Hippocampal formation (tissue), 2 donors: ENCODE results near the gene SERGEF.

Source experiments
- DNase-seq, 2 donors: peaks; one replicate each; lab custom pipeline; 2025; lab: John Stamatoyannopoulos, UW

Gene SERGEF

DNA sequence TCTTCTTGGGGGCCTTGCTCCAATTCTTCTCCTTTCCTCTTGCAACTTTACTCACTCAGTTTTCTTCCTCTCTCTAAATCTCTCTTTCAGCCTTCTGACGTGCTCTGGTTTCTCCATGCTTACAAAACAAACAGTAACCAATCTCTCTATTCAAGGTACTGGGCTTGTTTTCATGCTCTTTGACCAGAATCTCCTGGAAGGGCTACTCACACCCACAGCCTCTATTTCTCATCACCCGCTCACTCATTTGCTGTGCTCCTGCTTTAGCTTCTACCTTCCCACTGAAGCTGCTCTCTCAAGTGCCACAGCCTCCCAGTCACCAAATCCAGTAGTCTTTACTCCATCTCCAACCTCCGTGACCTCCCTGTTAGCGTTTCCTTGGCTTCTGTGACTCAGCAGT lies 60.4 kb downstream of the SERGEF start:
- DNase-seq: no peak

- DNase-seq: no peak
Observed at GRCh38 chr11:17951685-17952388, 61.0 kb downstream of the SERGEF start.

GRCh38 chr11:17950644-17951043 lies 62.2 kb downstream of the SERGEF start:
- no peak for DNase-seq

DNA sequence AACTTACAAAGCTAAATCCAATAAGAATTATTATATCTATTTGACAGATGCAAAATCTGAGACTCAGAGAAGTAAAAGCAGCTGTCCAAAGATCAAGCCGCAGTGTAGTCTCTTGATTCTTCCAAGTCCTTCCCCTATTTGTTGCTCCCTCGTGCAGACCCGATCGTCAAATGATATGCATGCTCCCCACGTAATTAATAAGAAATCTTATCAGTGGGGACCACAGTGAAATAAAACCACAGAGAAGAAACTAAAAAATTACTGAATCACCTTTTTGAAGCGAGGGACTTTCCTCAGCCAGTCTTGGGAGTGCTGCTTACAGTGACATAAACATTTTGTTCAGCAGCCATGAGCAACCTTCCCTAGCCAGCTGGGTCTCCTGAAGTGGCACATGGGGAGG lies 64.6 kb downstream of the SERGEF start:
- no peak for DNase-seq

- DNase-seq: no peak
Observed at GRCh38 chr11:17939542-17939941, 73.3 kb downstream of the SERGEF start.

GRCh38 chr11:17936790-17937189 lies 76.1 kb downstream of the SERGEF start:
- DNase-seq: no peak

GRCh38 chr11:17934194-17934593 lies 78.7 kb downstream of the SERGEF start:
- no peak for DNase-seq

- DNase-seq: no peak
Observed at GRCh38 chr11:17933708-17934107, 79.1 kb downstream of the SERGEF start.

- DNase-seq: no peak
Observed at GRCh38 chr11:17932472-17932871, 80.4 kb downstream of the SERGEF start.

GRCh38 chr11:17931595-17931994 lies 81.3 kb downstream of the SERGEF start:
- no peak for DNase-seq

GRCh38 chr11:17930544-17931125 lies 82.2 kb downstream of the SERGEF start:
- no peak for DNase-seq

GRCh38 chr11:17929171-17929570 lies 83.7 kb downstream of the SERGEF start:
- DNase-seq: no peak

- no peak for DNase-seq
Observed at GRCh38 chr11:17927681-17928343, 85.0 kb downstream of the SERGEF start.

GRCh38 chr11:17927041-17927440 lies 85.8 kb downstream of the SERGEF start:
- no peak for DNase-seq

DNA sequence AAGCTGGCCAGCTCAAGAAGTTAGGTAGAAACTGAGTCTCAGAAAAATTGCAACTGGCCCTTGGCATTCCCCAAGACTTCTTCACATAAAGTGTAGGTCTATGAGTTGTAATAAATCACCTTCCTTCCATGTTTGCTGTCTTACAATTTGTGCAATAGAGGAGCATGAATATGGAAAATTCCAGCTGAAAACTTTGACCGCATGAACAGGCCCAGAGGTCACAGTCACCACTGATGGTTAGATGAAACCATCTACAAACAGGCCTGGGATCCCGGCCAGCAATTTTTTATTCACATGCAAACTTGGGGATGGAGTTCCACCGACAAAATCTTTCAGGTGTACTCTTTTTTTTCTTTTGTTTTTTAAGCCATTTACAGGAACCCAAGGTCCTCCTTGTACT lies 88.1 kb downstream of the SERGEF start:
- DNase-seq: no peak

DNA sequence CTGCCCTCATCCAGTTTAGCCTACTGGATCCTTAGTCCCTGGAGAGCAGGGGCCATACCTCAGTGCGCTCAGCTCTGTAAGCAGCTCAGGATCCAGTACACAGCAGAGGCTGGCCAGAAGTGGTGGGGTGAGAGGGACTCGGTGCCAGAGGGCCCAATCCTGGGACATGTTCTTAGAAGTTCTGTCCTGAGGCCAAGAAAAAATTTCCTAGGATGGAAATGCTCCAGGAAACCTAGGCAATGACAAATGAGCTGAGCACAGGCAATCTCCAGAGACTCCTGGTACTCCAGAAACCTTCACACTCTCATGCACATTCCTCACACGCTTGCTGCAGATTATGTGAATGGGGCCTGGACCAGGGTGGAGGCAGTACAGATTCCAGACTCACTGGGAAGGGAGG lies 89.6 kb downstream of the SERGEF start:
- no peak for DNase-seq

- no peak for DNase-seq
Observed at GRCh38 chr11:17922416-17922788, 90.4 kb downstream of the SERGEF start.

DNA sequence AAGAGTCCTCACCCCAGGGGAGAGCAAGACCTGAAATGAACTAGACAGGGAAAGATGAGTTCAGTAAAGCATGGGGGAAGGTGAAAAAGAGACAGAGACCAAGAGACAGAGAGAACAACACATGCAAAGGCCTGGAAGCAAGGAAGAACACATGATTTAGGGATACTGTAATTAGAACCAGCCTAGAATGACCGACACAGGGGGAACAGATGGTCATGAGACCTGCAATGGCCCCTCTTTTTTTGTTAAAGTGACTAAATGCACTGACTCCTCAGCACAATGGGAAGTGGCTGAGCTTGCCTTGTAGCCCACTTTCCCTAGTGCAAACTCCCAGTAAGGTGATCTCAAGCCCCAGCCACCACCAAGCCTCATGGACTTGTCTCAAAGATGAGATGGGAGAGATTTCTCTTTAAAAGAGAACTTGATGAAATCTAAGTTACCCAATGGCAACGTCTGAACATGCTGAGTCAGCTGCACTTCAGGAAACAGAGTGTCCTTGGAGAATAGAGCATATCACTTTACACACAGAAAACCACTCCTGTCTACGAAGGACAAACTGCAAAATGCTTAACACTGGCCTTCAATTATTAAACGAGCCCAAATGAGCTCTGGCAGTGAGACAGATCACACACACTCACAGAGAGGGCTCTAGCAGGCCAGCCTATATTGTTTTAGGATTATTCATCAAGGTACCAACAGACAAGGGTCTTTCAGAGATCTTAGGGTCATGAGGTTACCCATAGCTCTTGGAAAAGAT lies 91.0 kb downstream of the SERGEF start:
- no peak for DNase-seq

- no peak for DNase-seq
Observed at GRCh38 chr11:17918049-17918605, 94.7 kb downstream of the SERGEF start.

DNA sequence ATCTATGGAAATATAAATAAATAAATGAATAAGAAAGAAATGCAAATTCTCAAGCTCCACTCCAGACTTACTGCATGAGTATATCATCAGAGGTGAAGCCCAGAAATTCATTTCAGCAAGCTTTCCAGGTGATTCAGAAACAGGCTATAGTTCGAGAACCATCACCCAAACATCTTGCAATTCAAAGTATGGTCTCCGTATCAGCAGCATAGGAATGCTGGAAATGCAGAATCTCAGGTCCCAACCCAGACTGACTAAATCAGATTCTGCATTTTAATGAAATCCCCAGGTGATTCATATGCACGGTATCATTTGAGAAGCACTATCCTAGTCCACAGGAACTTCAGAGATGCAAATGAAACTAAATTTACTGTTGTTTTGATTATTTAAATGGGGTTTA lies 95.3 kb downstream of the SERGEF start:
- no peak for DNase-seq

DNA sequence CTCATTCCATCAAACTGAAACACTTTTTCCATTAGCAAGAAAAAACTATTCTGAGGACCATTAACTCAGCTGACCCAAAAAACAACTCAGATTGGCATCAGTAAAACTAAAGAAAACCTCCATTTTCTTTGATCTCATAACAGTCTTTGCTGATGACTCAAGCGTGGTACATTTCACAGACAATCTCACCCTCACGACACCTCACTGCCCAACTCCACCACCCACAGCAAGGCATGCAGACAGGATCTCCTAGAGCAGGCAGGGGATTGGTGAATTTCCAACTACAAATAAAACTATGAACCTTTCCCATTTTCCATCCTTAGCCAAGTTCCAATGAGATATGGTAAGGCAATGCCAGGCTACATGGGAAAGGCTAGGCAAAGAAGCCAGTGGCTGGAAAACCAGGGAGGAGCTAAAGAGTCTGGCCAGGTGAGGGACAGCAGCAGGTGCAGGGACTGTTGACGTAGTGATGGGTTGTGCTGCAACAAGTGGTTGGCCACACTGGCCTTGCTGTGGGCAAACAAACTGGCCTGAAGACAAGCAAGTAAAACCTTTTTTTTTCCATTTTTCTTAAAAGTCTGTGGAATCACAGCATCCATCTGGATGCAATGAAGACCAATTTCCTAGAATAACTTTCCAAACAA lies 97.2 kb downstream of the SERGEF start:
- no peak for DNase-seq

GRCh38 chr11:17914957-17915356 lies 97.9 kb downstream of the SERGEF start:
- DNase-seq: no peak
